Ovary (tissue), 3 donors: ENCODE data around the gene MARK3.

Experiments
- CTCF ChIP-seq, 3 donors: fragments of 450-650 bp in 2 of 3; fragments of 200-600 bp in 1 of 3; IDR thresholded peaks; one replicate each; pipeline versions ENCODE4 v1.5.1 to v1.8.0; 2016 to 2022; ENCODE audit warnings: antibody characterized with exemption in 3 of 3, mild to moderate bottlenecking in 1 of 3
- EP300 ChIP-seq: sonication (generic); formaldehyde crosslinking; IDR thresholded peaks from one replicate; pipeline ENCODE4 v1.6.1; 2017; ENCODE audit warnings: antibody characterized with exemption
- POLR2A ChIP-seq: fragments of 450-650 bp; IDR thresholded peaks from one replicate; pipeline ENCODE4 v1.6.1; 2017; ENCODE audit warnings: antibody characterized with exemption, mild to moderate bottlenecking, moderate library complexity
- donor health status: DM: no; HTN: no; CAD: no.

GRCh38 chr14:103416916-103417315 lies 31.7 kb downstream of the MARK3 start:
- no peak for TF ChIP-seq CTCF (IDR thresholded peaks at IDR 0.05)
- no peak for TF ChIP-seq POLR2A
- TF ChIP-seq EP300 = no peak
